Astrocyte of the hippocampus (primary cell): ENCODE results near the gene SYPL1.

Experiments
- DNase-seq: peaks from one replicate; pipeline ENCODE4 v3.0.0; 2011; ENCODE audit warnings: low read depth, low spot score

The SYPL1 gene

DNA sequence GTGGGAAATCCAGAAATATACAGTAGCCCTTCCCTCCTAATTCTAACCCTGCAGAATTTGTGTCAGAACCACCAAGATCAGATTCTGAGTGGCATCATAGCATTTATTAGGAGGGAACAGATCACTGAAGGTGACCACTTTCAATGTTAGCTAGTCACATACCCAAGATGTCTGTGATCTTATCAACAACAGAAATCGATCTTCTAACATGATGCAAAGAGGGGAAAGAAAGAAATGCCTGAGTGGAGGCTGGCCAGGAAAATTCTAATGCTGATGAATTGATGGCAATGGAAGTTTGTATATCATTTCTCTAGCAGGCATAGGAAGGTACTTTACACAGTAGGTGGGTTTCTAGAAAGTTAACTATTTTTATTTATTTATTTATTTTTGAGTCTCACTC lies 10.6 kb upstream of the SYPL1 start:
- no peak for DNase-seq

DNA sequence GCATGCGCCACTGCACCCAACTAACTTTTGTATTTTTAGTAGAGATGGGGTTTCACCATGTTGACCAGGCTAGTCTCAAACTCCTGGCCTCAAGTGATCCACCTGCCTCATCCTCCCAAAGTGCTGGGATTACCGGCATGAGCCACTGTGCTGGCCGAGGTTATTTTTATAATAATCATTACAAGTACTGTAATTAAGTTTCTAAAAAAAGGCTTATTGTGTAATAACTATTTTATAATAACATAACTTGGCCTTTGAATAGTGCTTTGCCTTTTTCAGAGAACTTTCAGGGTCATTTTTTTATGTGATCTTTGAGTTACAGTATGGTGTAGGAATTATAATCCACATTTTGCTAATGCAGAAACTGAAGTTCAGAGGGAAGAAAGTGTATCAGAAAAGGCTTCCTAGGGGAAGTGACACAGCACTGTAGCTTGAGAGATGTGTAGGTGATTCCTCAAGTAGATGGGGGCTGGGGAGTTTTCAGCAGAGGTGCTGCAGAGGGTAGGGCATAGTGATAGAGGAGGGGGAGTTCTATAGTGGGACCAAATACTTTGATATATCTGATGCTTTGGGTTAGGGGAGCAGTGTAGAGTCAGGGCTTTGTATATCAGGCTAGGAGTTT lies 9.2 kb upstream of the SYPL1 start:
- no peak for DNase-seq

DNA sequence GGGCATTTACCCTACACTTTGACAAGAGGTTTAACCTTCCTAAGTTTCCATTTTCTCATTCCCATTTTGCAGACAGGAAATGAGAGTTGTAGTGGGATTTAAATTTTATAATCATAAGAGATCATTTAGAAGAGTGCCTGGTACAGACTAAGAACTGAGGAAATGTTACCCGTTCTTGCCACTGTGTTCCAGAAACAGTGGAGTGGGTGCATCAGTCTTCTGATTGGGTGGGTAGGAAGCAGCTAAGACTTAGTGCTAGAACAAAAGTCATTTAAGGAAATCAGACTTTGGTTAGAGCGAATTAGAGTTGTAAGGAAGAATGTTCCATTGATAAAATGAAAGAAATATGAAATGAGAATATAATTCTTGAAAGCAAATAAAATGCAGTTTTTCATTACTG lies 8.4 kb upstream of the SYPL1 start:
- DNase-seq, result no peak

DNA sequence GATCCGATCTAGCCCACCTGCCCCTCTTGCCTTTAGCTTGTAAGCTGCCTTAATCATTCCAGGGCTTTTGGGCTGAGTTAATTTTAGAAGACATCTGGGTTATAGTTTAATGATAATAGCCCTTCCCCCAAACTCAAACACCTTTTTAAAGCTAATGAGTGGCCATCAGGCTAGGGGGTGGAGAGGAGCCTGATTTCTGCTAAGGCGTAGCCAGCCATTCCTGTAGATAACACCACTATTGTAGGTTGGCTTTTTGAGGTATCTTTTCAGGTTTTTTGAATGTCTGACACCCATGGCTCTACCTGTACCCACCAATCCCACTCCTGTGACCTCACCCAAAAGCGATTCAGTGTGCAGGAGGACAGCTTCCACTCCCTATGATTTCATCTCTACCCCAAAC lies 7.6 kb upstream of the SYPL1 start:
- DNase-seq, result no peak

DNA sequence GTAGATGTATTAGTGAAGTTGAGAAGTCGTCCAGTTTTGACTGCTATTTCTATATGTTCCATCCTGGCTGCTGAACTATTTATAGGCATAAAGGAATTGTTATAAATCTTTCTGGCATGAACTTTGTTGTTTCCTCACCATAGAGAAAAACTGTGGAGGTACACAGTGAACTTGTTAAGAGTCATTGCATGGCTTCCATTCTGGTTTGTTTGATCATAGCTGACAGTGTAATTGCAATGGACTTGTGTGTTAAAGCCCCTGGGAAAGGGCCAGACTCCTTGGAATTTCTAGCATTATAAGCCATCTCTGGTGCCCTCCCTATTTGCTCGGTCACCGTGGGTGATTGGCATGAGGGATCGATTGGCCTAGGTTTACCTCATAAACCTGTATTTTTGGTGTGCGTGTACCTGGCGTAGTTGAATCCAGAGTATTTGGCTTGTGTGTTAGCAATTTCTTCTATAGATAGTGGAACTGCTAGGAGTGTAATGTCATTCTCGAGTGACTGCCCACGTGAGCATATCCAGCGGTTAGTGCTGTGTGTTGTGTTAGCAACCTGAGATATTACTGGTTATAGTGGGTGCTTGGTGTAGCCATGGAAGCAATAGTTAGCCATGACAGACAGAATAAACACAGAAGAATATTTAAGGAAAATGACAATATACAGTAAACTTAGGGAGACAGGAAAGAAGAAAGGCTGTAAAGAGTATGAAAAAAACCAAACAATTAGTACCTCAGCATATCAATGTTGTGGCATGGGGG lies 5.9 kb upstream of the SYPL1 start:
- DNase-seq, result no peak

DNA sequence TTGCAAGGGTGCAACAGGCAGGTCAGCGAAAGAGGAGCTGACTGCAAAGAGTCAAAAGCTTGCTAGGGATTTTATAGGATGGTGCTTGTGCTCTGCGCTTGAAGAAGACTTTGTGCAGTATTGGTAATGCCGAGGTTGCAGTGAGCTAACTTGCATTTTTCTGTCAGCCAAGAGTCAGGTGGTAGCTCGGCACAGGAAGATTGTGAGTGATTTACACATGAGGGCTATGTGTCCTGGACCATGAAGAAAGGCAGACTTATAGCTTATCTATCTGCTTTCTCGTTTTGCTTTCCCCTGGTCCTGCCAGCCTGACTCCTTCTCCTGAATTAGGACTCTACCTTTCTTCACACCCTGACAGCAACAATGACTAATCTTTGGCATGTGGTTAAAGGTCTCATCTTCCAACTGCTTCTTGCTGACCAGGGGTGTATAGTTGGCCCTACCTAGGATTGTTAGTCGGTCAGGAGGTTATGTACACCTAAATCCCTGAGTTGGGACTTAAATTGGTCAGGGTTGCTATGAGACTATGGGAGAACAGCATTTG lies 4.1 kb upstream of the SYPL1 start:
- no peak for DNase-seq

DNA sequence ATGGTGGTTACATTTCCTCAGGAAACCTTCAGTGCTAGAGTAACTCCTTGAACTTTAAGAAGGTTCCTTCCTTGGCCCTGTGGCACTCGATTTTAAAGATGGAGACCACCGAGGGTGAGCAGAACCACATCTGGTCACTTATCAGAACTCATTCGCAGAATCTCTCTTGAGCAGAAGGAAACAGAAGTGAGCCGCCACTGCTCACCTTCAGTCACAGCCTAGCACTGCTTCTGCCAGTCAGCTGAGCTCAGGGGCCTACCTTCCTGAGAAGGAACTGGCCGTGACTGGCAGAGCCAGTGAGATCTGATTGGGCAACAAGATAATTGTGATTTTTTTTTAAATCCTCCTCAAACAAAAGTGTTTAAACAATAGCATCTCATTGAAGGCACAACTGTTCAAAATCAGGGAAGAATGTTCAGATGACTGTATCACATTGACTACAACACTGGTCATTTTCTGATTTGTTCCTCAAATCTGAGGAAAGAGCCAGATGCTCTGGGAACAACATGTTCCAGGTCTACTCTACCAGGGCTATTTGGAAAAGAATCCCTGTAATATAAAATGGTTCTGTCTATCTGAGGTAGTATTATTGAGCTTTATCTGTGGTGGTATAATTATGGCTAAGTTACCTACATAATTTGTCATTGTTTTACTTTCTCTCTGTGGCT lies 2.7 kb upstream of the SYPL1 start:
- DNase-seq, result no peak

DNA sequence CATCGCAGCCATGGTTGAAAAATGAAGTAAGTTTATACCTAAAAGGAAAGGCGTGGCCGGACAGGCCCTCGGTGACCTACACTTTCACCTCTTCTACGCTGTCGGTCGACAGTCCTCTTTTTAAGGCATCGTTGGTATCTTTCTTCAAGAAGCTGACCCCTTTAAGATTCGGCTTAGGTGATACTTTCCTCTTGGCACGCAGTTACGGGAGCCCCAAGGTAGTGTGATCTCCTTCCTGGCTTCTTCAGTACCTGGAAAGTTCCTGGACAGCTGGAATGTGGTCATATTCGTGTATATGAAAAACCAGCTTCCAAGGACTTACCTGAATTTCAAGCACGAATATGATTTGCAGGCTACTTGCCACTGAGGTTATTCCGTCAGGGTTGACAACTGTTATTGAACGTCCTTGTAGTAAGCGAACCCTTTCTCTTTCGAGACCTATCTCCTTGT lies 885 bp upstream of the SYPL1 start:
- no peak for DNase-seq

DNA sequence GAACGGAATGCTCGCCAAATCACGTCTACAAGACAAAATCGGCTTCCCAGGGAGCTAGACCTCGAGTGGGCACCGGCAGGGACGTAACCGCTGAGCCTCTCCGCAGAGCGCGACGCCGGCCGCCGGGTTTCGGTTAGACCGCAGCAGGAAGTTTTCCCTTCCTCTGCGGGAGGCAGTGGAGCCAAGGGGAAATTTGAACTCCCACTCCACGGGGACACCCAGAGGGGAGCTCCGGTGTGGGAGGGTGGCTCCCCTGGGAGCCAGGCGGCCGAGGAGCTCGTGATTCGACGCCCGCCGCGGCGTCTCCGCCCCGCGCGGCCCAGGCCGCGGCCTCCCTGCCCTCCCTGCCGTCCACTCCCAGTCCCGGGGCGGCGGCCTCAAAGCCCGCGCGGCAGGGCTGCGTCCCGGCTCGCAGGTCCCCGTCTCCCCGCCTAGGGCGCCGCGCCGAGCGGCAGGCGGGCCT lies 426 bp downstream of the SYPL1 start:
- DNase-seq, result no peak

DNA sequence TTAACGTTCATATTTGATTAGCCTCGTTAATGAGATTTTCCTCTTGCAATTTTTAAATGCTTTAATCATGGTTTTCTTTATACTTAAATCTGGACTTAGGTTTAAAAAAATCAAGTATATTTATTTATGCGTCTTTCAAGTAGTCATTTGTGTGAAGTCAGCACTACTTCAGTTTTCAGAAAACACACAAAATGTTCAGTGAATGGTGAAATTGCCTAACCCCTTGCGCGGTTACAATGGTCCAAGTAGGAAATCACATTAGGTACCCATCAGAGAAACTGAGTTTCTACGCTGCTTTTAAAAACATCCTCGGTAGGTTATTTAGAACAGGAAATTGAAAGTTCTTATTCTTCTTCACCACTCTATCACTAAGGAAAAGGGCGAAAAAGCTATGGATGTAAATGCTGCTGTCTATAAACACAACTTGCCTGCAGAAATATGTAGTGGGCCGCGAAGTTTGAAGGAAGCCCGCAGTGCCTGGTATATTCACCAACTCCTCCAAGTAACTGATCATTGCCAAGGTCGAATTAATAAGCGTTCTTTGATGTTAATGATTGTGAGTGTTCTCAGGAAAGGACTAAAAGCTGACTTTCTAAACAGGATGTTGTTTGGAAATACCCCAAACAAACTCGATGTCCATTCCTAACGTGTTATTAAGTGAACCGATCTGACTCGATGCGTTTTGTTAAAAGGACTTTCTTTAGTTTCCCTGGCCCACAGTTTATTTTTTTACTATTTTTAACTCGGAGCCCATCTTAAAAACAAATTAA lies 1.0 kb downstream of the SYPL1 start:
- no peak for DNase-seq

DNA sequence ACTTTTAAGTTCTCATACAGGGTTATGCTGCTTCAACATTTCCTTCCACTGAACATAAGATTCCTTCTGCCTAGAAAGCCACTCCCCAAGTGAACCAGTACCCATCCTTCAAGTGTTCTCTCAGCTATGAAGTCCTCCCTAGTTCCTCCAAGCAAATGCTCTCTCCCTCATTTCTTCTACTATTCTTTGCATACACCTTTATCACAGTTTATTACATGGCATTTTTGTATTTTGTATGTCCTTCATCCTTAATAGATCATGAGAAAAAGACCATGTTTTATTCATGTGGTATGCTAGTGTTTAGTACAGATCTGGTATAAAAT lies 1.9 kb downstream of the SYPL1 start:
- DNase-seq, result no peak

DNA sequence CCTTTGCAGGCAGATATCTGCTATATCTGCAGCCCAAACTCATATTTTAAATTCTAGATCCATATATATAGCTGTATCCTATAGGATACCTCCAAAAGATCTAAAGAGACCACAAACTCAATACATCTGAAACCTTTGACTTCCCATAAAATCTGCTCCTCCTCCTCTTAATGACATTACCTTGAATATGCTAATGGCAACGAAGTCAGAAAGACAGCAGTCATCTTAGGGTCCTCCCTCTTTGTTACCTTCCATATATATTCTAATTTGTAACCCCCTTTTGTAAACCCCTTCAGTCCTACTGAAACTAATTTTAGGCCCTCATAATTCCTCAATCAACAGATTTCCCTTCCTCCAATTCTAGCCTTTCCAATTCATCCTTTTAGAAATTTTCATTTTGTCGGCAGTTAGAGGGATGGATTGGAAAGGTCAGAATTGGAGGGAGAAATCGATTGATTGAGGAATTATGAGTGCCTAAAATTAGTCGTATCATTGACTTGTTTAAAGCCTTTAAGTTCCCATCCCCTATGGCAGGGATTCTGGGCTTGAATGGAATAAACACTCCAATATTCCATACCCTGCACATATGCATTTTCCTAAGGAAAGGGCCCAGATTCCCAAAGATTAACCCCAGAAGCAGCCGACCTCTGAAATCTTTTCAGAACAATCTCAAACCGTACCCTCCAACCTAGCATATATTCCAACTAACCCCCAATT lies 2.4 kb downstream of the SYPL1 start:
- no peak for DNase-seq

DNA sequence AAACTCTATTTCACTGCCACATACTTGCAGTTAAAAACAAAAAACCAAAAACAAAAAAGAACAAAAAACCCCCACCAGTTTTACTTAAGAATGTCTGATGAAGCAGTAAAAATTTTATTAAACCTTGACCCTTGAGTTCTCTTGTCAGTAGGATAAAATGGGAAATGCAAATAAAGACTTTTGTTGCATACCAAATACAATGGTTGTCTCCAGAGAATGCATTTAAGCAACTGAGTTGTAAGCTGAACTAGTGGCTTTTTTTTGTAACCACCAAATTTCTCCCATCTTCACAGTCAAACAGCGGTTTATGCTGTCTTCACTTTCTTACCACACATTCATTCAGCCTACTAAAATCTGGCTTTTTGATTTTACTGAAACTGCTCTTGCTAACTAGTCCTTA lies 3.1 kb downstream of the SYPL1 start:
- DNase-seq, result no peak

DNA sequence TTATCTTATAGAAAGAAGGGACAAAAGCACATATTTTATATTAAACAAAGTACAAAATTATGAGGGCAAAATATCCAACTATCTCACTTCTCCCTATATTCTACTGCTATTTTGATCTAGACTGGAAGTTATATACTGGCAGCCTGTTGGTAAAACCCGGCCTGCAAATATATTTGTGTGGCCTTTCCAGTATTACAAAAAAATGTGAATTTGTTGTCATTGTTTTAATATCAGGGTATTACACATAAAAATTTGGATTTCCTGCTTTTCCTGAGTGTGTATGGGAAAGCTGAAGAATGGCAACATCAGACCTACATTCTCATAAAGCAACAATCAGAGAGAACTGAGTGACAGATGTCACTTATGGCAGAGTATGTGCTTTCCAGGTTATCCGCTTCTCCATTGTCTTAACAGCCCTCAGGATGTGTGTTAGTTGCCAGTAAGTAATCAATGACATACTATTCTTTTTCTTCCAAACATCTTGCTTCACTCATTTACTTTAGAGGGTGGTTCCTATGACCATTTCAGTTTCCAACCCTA lies 7.3 kb downstream of the SYPL1 start:
- DNase-seq, result no peak

DNA sequence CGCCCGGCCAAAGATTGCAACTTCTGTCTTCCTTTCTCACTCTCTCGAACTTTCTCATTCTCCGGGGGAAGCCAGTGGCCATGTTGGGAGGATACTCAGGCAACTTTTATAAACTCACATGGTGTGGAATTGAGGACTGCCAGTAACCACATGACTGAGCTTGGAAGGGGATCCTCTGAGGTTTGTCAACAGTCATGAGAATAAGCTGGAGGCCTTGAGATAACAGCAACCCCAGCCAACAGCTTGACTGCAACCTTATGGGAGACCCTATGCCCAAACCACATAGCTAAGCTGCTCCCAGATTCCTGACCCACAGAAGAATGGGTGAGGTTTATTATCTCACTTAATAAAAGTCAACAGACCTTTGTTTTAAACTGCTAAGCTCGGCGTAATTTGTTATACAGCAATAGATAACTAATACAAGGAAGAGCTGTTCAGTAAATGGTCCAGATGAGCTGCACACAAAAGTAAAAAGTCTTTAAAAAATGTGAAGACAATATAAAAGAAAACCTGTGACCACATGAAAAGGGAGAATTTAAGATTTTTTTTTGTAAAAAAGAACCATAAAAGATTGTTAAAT lies 9.6 kb downstream of the SYPL1 start:
- DNase-seq, result no peak

DNA sequence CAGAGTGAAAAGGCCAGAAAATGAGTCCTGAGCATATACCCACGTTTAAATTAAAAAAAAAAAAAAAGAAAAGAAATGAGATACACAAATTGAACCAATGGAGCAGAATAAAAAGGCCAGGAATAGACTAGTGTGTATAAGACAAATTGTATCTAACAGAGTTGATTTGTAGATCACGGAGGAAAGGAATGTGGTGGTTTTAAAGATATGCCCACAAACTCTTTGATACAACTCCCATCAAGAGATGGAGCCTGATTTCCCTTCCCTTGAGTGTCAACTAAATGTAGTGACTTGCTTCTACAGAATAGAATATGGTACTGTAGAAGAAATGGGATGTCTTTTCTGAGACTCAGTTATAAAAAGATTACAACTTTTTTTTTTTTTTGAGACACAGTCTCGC lies 10.4 kb downstream of the SYPL1 start:
- DNase-seq, result peak; percentile 63

DNA sequence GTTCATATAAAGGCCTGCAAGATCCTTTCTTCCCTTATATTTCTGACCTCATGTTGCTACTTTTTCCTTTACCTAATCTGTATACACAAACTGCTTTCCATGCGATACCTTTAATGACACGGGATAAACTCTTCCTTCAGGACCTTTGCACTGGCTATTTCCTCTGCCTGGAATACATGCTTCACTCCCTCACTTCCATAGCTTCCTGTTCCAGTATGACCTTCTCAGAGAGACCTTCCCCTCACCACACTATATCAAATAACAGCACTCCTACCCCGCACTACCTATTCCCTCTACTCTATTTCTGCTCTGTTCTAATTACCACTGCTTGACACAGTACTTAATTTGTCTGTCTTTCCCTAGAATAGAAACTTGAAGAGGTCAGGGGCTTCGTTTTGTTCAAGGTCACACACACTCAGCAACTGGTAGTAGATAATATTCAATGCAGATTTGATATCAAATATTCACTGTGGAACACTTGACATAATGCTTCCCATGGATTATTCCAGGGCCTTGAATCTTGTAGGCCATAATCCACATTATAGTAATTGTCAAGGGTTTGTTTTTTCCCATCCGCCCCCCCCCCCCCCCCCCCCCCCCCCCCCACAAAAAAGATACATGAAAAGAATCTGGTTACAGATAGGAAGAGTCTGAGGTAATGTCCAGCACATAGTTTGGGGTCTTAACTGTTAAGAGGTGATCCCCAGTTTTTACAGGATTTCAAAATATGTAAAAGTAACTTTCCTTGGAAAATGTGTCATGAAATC lies 11.1 kb downstream of the SYPL1 start:
- no peak for DNase-seq

DNA sequence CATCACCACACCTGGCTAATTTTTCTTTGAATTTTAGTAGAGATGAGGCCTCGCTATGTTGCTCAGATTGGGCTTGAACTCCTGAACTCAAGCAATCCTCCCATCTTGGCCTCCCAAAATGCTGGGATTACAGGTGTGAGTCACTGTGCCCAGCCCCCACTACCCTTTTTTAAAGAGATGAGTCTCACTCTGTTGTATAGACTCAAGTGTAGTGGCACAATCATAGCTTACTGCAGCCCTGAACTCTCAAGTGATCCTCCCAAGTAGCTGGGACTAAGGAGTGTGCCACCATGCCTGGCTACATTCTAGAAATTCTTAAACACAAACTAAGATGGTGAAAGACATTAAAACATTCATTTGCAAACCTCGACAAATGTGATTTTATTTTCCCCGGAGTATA lies 12.6 kb downstream of the SYPL1 start:
- no peak for DNase-seq

DNA sequence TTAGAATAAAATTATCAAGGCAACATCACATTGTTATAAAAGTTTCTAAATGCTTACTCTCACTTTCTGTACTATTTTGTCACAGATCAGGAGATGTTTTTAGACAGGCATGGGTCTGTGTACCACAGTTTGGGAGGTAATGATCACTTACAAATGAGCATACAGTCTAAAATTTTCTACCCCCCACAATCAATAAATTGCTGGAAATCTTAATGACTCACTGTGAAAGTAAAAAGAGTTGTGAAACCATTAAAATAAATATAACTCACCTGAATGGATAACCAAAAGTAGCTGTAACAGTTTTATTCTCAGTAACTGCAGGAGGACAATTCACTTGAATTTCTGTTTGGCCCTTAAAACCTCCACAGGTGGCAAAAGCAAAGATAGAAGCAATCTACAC lies 13.2 kb downstream of the SYPL1 start:
- DNase-seq, result no peak

DNA sequence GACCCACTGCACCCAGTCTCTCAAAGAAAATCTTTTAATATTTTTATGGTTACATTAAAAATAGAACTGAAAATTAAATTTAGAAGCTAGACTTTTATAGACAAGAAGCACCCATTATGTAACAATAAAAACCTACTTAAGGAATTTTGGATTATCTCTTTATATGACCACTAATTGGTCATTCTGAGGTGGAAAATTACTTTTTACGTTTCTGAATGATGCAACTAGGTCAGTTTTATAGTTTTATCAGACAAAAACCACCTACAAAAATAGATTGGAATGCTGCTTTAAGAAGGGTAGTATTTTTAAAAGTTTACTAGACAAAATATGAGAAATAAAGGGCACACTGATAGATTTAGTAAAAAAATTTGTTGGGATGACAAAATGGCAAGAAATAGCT lies 16.5 kb downstream of the SYPL1 start:
- no peak for DNase-seq
